T-cell (primary cell): Measurements from ENCODE around the gene PDZRN4. TPM values are rescaled to one million over a fixed set of nuclear protein-coding genes. Genes with fewer than 3 reads are reported as not detected.

ENCODE experiments used
- ATAC-seq, 4 experiments: fragments of 200-7000 bp in 3 of 4; fragments of 150-1000 bp in 1 of 4; cut with Tn5 transposase; replicated peaks in 1 of 4; 1 replicate in 3 of 4; 2 replicates in 1 of 4; pipeline ENCODE4 v1.10.0; 2021; ENCODE audit warnings: moderate library complexity in 3 of 4, mild to moderate bottlenecking in 2 of 4, moderate number of reproducible peaks in 1 of 4
- CTCF ChIA-PET, 2 donors: fragments of 300-600 bp; sonication (Branson Sonifier 250); formaldehyde crosslinking; loops; one replicate each; lab custom pipeline; 2022; ENCODE audit warnings: antibody characterized with exemption in 2 of 2; lab: Charles Lee
- POLR2A ChIA-PET, 2 donors: fragments of 300-600 bp; sonication (Branson Sonifier 250); formaldehyde crosslinking; loops; one replicate each; lab custom pipeline; 2022; ENCODE audit warnings: antibody characterized with exemption in 2 of 2; lab: Charles Lee
- DNase-seq, 35 experiments: peaks; one replicate each; pipeline versions ENCODE4 v3.0.0 to v3.0.0-alpha.2; 2013 to 2023
- H3K27ac ChIP-seq: one replicate; pipeline ENCODE4 v1.5.1; 2013; ENCODE audit warnings: low read length
- H3K27me3 ChIP-seq, 2 experiments: replicated peaks in 1 of 2; 1 replicate in 1 of 2; 2 replicates in 1 of 2; pipeline versions ENCODE4 v1.6.1 to v1.7.0; 2013; ENCODE audit warnings: low read length in 1 of 2, mixed read lengths in 1 of 2; ENCODE audit not compliant: control insufficient read depth in 2 of 2, insufficient read depth in 2 of 2; ENCODE audit errors: extremely low read depth in 1 of 2
- H3K36me3 ChIP-seq, 2 donors: 1 replicate in 1 of 2; 2 replicates in 1 of 2; pipeline versions ENCODE4 v1.6.1 to v1.7.0; 2013; ENCODE audit warnings: low read length in 1 of 2; ENCODE audit not compliant: control insufficient read depth in 2 of 2, insufficient read depth in 1 of 2; ENCODE audit errors: extremely low read depth in 1 of 2
- H3K4me1 ChIP-seq, 2 experiments: 1 replicate in 1 of 2; 2 replicates in 1 of 2; pipeline versions ENCODE4 v1.6.1 to v1.7.0; 2013; ENCODE audit warnings: low read length in 2 of 2, mixed read lengths in 1 of 2; ENCODE audit not compliant: insufficient read depth in 2 of 2, control insufficient read depth in 1 of 2; ENCODE audit errors: extremely low read depth in 1 of 2
- H3K4me3 ChIP-seq, 2 donors: 1 replicate in 1 of 2; 2 replicates in 1 of 2; pipeline versions ENCODE4 v1.5.1 to v1.7.0; 2013; ENCODE audit warnings: mild to moderate bottlenecking in 2 of 2, low read length in 1 of 2, moderate library complexity in 1 of 2; ENCODE audit not compliant: control insufficient read depth in 1 of 2; ENCODE audit errors: extremely low read depth in 1 of 2
- H3K9me3 ChIP-seq: 2 replicates; pipeline ENCODE4 v1.7.0; 2013
- H3K27ac Mint-ChIP-seq, 2 donors: one replicate each; pipeline ENCODE4 v1.8.0; 2020 to 2021; ENCODE audit warnings: mild to moderate bottlenecking in 2 of 2, mixed read lengths in 2 of 2
- H3K27me3 Mint-ChIP-seq, 2 donors: one replicate each; pipeline ENCODE4 v1.8.0; 2021 to 2022; ENCODE audit warnings: mixed read lengths in 2 of 2
- H3K36me3 Mint-ChIP-seq: one replicate; pipeline ENCODE4 v1.8.0; 2021; ENCODE audit warnings: mixed read lengths
- H3K4me1 Mint-ChIP-seq, 3 donors: one replicate each; pipeline ENCODE4 v1.8.0; 2020 to 2022; ENCODE audit warnings: mixed read lengths in 3 of 3, mild to moderate bottlenecking in 1 of 3
- H3K4me3 Mint-ChIP-seq, 3 donors: one replicate each; pipeline ENCODE4 v1.8.0; 2020 to 2022; ENCODE audit warnings: mild to moderate bottlenecking in 3 of 3, mixed read lengths in 3 of 3, moderate library complexity in 3 of 3
- H3K9me3 Mint-ChIP-seq, 3 donors: one replicate each; pipeline ENCODE4 v1.8.0; 2020 to 2022; ENCODE audit warnings: mixed read lengths in 3 of 3
- WGBS: methylation state at CpG from one replicate; pipeline ENCODE4 v1.1.5; 2013; ENCODE audit warnings: missing lambda C conversion rate; ENCODE audit not compliant: insufficient coverage; 5-methylcytosine and 5-hydroxymethylcytosine counted together
- total RNA-seq, 35 experiments: library from RNA in 6 of 35; stranded (reverse) in 6 of 35; fragments of 120-200 nt in 1 of 35; gene quantifications; one replicate each; pipeline versions ENCODE4 v1.2.1 to v1.2.4 and lab custom pipeline; 2013 to 2026

The PDZRN4 gene
- total RNA-seq, 5 donors from 2014 or later (not counting 1 experiment from before 2014, with no cell fraction given): not detected

DNA sequence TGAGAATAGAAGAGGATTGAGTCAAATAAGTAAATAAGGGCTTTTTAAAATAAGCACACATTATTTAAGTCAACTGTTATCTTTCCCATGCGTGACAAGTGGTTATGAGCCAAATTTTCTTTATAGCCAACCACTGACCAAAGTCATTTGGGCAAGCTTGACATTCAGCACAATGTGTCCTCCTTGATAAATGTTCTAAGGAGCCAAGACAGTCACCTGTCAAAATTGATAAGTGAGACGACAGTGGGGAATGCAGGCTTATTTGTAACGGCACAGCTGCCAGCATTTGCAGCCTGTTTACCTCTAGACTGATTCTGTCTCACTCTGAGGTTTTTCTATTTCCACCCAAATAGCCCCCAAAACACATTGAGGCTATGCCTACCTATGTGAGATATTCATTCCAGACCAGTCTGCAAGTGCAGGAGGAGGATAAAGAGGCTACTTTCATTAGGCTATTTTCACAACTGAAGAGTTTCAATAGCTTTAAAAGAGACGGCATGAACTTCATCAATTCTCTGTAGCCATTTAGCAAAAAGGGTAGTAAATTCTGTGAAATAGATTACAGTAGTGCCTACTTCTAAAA, 339.5 kb downstream of the PDZRN4 start:
- ChIA-PET POLR2A (no interaction called here), CTCF (no interaction called here)
- peaks cover 0 to 4% of the 10 kb centered on the region in 2 donors for H3K27me3 Mint-ChIP-seq
- Histone ChIP-seq H3K4me3 (no peak overlapping the region), H3K9me3 (no peaks in the 10 kb centered on the region), H3K36me3 (no peaks in the 10 kb centered on the region), H3K27me3 (no peaks in the 10 kb centered on the region), H3K27ac (no peak overlapping the region), H3K4me1 (no peaks in the 10 kb centered on the region)
- peaks cover 0 to 4% (median 2%) of the 10 kb centered on the region in 3 donors for H3K4me1 Mint-ChIP-seq
- 80% methylated on average over 1 of the region's 4 CpGs for WGBS
- H3K27ac Mint-ChIP-seq: no peak overlapping the region
- no peaks in the 10 kb centered on the region for H3K9me3 Mint-ChIP-seq
- H3K36me3 Mint-ChIP-seq: no peaks in the 10 kb centered on the region
- H3K4me3 Mint-ChIP-seq: no peak overlapping the region
- ATAC-seq (no peak), DNase-seq (no peak)

DNA sequence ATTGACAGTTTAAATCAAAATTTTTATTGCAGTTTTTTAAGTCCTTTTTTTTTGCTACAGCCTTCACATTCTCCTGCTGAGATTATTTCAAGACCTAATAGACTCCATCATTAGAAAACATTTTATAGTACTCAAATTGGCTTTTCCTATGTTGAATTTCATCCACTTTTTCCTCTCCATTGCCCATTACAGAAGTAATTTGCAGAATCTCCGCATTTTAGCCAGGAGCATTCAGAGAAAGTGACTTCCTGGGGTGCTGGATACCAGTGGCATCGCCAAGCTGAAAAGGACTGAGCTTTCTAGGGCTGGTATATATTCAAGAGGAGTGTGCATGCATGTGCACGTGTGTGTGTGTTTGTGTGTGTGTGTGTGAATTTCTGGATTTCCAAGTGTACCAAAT, 340.8 kb downstream of the PDZRN4 start:
- no peak for ATAC-seq
- H3K27ac ChIP-seq: no peak overlapping the region
- no peak overlapping the region for H3K4me3 Mint-ChIP-seq
- ChIA-PET CTCF (no interaction called here), POLR2A (no interaction called here)
- no peak for DNase-seq
- H3K4me1 Mint-ChIP-seq: no peaks in the 10 kb centered on the region
- peaks cover 0 to 4% of the 10 kb centered on the region in 2 donors for H3K27me3 Mint-ChIP-seq
- no peaks in the 10 kb centered on the region for H3K36me3 Mint-ChIP-seq
- H3K9me3 ChIP-seq: no peaks in the 10 kb centered on the region
- H3K27ac Mint-ChIP-seq: no peak overlapping the region
- no peaks in the 10 kb centered on the region for H3K36me3 ChIP-seq
- no peak overlapping the region for H3K4me3 ChIP-seq
- no peaks in the 10 kb centered on the region for H3K27me3 ChIP-seq
- H3K9me3 Mint-ChIP-seq: no peaks in the 10 kb centered on the region
- 100% methylated on average over 1 of the region's 3 CpGs for WGBS
- no peaks in the 10 kb centered on the region for H3K4me1 ChIP-seq

DNA sequence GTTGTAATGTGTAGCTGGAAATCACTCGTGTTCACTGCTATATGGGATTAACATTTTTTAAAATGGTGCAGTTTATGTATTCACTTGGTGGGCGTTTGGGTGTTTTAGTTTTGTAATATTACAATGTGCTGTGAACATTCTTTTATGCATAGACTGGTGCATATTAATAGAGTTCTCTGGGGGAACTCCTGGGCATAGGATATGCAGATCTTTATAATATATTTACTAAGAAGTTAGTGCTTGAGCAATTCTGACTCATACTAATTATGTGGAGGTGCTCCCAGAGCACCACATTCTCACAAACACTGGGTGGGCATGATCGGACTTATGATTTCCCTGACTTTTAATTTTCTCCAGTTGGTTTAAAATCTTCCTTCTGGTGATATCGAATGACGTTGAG, 342.3 kb downstream of the PDZRN4 start:
- Mint-ChIP-seq H3K9me3 (no peaks in the 10 kb centered on the region), H3K36me3 (no peaks in the 10 kb centered on the region), H3K27me3 (peaks cover 2 to 4% of the 10 kb centered on the region in 2 donors), H3K4me1 (no peaks in the 10 kb centered on the region), H3K27ac (no peak overlapping the region), H3K4me3 (no peak overlapping the region)
- no peaks in the 10 kb centered on the region for H3K27me3 ChIP-seq
- ChIA-PET CTCF (no interaction called here), POLR2A (no interaction called here)
- 81% methylated on average over 4 of the region's 5 CpGs for WGBS
- H3K9me3 ChIP-seq: no peaks in the 10 kb centered on the region
- no peak overlapping the region for H3K27ac ChIP-seq
- ATAC-seq (no peak), DNase-seq (no peak)
- H3K4me3 ChIP-seq: no peak overlapping the region
- H3K4me1 ChIP-seq: no peaks in the 10 kb centered on the region
- no peaks in the 10 kb centered on the region for H3K36me3 ChIP-seq

DNA sequence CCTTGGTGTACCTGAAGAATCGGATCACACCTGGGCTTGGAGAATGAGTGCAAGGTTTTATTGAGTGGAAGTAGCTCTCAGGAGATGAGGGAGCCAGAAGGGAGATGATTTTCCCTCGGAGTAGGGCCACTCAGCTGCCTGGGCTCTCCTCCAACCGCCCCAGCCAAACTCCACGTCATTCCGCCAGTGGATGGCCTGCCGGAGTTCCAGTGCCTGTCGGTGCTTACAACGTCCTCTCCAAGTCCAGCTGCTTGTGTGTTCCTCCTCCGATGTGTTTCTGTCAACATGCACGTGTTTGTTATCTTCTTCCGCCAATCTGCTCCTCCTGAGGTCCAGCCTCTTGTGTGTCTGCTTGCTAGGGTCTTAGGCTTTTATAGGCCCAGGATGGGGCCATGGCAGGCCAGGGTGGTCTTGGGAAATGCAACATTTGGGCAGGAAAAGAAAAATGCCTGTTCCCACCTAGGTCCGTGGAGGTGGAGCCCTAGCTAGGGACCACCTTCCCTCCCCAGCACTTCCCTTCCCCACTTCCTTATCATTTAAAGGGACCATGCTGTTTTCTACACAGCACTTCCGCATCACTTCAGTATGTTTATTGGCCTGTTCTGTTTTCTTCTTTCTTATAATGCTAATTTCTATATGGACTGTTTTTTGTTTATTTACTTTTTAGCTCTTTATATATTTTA, 343.2 kb downstream of the PDZRN4 start:
- H3K27me3 Mint-ChIP-seq: peaks cover 2 to 4% of the 10 kb centered on the region in 2 donors

DNA sequence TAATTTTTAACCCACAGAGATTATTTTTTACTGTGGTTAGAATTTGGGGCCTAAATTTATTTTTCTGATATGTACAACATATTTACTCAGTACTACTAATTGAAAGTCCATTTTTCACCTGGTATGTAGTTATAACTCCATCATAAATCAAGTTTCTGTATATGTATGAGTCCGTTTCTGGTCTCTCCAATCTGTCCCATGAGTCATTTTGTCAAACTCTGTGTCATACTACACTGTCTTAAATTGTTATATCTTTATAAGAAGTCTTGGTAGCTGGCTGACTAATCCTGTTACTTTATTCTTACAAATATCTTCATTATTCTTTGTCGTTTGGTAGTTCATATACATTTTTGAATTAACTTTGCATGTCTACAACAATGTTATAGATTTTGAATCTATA, 344.0 kb downstream of the PDZRN4 start:
- no peaks in the 10 kb centered on the region for H3K36me3 ChIP-seq
- Mint-ChIP-seq H3K27me3 (peaks cover 2 to 4% of the 10 kb centered on the region in 2 donors), H3K4me1 (no peaks in the 10 kb centered on the region), H3K4me3 (no peak overlapping the region), H3K9me3 (no peaks in the 10 kb centered on the region), H3K27ac (no peak overlapping the region), H3K36me3 (no peaks in the 10 kb centered on the region)
- no peaks in the 10 kb centered on the region for H3K9me3 ChIP-seq
- H3K4me3 ChIP-seq: no peak overlapping the region
- POLR2A ChIA-PET: no interaction called here
- no peak for ATAC-seq
- no peak for DNase-seq
- CTCF ChIA-PET: no interaction called here
- no peak overlapping the region for H3K27ac ChIP-seq
- no CpG with 5 or more reads among the region's 2 CpGs for WGBS
- no peaks in the 10 kb centered on the region for H3K4me1 ChIP-seq
- H3K27me3 ChIP-seq: no peaks in the 10 kb centered on the region

More for the DNA sequence above, 343.2 kb downstream of the PDZRN4 start:
- Mint-ChIP-seq H3K36me3 (no peaks in the 10 kb centered on the region), H3K27ac (no peak overlapping the region), H3K4me3 (no peak overlapping the region), H3K9me3 (no peaks in the 10 kb centered on the region), H3K4me1 (no peaks in the 10 kb centered on the region)
- 93% methylated on average over 10 of the region's 13 CpGs for WGBS
- H3K27ac ChIP-seq: no peak overlapping the region
- DNase-seq (no peak), ATAC-seq (no peak)
- no peak overlapping the region for H3K4me3 ChIP-seq
- H3K9me3 ChIP-seq: no peaks in the 10 kb centered on the region
- ChIA-PET POLR2A (interaction anchor here in 1 of 2 donors (0.6 kb wide), 1 partner anchor 131 kb away, joined by 3 read pairs; no protein-coding TSS in a partner anchor), CTCF (no interaction called here)
- H3K27me3 ChIP-seq: no peaks in the 10 kb centered on the region
- H3K4me1 ChIP-seq: no peaks in the 10 kb centered on the region
- no peaks in the 10 kb centered on the region for H3K36me3 ChIP-seq

DNA sequence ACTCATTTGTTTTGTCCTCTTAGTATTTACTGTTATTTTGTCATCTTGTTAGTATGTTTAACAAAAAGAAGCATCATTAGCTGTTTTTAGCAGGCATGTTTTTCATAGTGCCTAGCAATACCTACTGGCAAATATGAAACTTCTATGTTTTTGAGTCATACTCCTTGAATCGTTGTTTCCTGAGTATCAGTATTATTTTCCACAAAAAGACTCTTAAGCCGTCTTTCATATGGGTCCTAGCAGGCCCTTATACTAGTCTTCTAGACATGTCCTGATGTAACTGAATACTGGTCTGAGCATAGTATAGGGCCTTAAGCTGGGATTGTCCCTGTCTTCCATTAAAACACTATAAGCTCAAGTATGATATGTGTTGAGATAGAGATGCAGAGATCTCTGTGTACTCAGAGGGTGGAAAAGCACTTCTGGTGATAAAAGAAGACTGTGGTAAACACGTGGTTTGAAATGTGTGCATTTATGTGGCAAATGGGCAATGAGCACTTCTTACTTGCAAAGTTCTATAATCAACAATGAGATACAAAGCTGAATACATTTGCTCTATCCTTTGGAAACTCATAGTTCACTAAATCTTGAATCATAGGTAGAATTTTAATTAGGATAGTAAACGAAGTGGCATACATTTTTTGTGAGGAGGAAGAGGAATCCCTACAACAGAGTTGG, 348.8 kb downstream of the PDZRN4 start:
- H3K4me1 Mint-ChIP-seq: no peaks in the 10 kb centered on the region
- WGBS: no CpG with 5 or more reads among the region's 4 CpGs
- H3K9me3 ChIP-seq: no peaks in the 10 kb centered on the region
- ATAC-seq: no peak
- no peaks in the 10 kb centered on the region for H3K36me3 ChIP-seq
- peaks cover 2 to 10% of the 10 kb centered on the region in 2 donors for H3K27me3 Mint-ChIP-seq
- no peak overlapping the region for H3K27ac Mint-ChIP-seq
- no peak overlapping the region for H3K4me3 Mint-ChIP-seq
- CTCF ChIA-PET: no interaction called here
- H3K36me3 Mint-ChIP-seq: no peaks in the 10 kb centered on the region
- H3K4me1 ChIP-seq: no peaks in the 10 kb centered on the region
- POLR2A ChIA-PET: no interaction called here
- H3K9me3 Mint-ChIP-seq: no peaks in the 10 kb centered on the region
- DNase-seq: no peak
- no peak overlapping the region for H3K27ac ChIP-seq
- no peak overlapping the region for H3K4me3 ChIP-seq
- no peaks in the 10 kb centered on the region for H3K27me3 ChIP-seq
